RKO (cell line): ENCODE data around the gene INPP5A.

Source experiments
- DNase-seq: peaks from one replicate; pipeline ENCODE4 v3.0.0-alpha.2; 2016; ENCODE audit warnings: low spot score

INPP5A gene

DNA sequence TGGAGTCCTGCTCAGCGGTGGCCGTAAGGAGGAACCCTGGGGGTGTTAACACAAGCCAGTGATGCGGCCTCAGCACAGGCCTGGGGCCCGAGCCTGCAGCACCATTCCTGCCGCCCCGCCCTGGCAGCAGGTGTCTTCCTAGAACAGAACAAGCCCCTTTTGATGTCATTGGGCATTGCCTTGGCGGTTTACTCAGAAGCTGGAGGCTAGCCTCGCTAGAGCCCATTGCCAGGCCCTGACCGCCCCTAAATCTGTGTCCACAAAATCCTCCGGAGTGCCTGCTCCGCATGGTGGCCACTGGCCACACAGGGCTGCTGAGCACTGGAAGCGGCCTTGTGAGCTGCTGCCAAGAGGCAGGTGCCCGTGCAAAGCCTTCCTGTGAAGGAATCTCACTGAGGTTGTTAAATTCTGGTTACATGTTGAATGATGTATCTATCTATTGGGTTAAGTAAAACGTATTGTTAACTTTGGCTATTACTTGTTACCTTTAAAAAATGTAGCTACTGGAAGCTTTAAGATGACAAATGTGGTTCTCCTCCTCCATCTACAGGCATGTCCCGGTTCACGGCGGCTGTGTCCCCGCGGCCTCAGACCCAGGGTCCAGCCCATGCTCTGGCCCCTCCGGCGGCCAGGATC is 1.2 kb upstream of the INPP5A start:
- peak; percentile 54 for DNase-seq

DNA sequence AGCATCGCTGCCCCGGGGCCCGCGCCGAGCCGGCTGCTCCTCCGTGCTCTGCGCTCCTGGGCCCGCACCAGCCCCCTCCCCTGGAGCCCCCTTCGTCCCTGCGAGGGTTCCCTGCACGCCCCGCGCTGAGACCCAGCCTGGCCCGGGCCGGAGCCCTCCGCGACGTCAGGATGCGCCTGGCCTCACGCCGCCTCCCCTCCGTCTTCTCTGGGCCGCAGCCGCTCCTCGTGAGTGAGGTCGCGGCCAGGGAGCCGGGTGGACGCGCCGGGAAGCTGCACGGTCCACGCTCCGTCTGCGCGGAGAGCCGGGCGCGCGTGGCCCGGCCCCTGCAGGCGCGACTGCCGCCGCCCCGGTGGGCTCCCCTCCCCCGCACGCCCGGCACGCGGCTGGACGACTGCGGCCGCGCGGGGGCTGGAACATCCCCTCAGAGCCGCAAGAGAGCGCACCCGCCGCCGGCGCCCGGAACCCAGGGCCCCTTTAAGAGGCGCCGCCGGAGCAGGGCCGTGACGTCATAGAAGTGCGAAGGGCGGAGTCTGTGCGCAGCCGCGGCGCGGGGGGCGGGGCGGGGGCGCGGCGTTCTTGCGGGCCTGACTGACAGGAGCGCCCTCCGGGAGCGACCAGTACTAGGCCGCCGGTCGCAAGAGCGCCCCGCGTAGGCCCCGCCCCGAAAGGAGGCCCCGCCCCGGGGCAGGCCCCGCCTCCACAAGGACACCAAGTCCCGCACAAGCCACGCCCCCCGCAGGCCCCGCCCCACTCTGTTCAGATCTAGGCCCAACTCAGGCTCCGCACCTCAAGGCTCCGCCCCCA is 507 bp upstream of the INPP5A start:
- peak; percentile 97 for DNase-seq

DNA sequence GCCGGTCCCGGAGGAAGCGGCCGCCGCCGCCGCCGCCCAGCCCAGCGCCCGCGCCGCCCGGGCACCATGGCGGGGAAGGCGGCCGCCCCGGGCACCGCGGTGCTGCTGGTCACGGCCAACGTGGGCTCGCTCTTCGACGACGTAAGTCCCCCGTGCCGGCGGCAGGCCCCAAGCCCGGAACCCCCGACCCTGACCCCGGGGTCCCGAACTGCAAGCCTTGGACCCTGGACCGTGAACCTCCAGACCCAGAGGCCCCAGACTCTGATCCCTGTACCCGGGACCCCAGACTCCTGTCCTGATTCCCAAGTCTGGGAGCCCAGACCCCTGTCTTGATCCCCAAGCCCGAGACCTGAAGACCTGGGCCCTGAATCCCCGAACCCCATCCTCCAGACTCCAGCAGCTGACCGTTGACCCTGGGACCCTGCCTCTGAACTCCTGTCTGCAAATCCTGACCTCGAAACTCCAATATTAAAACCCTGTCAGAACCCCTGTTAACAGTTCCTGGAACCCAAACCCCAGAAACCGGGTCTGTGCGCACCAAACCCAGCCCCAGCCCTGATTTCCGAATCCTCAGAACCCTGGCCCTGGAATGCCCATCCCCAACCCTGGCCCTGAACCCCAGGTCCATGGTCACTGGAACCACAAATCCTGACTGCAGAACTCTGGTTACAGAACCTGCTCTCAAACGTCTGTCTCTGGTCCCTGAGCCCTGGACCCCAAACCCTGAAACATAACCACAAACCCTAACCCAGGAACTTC is 623 bp downstream of the INPP5A start:
- DNase-seq = no peak

DNA sequence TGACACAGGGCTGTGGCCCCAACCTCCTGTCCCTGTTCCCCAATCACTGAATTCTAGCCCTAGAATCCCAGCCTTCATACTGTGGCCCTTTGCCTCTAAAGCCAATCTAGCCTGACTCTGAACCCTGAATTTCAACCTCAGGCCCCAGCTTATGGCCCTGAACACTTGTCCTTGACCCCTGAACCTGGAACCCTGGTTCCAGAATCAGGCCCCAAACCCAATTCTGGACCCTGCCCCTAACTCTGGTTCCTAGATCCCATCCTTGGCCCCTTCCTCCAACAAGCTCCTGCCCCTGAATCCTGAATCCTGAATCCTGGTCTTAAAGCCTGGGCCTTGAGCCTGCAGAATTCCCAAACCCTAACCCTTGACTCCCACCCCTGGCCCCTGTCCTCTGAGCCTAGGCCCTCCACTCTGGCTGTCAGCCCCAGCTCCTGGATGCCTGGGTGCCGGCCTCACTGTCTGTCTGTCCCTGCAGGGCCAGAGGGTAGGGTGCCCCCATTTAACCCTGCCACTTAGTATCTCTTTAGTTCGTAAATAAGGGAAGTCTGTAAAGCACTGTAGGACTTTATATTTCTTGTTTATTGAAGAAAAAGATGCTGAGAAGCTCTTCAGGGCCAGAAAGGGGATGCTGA is 1.3 kb downstream of the INPP5A start:
- DNase-seq = no peak

- DNase-seq = no peak
Measured at GRCh38 chr10:132539431-132539839, 1.8 kb downstream of the INPP5A start.

DNA sequence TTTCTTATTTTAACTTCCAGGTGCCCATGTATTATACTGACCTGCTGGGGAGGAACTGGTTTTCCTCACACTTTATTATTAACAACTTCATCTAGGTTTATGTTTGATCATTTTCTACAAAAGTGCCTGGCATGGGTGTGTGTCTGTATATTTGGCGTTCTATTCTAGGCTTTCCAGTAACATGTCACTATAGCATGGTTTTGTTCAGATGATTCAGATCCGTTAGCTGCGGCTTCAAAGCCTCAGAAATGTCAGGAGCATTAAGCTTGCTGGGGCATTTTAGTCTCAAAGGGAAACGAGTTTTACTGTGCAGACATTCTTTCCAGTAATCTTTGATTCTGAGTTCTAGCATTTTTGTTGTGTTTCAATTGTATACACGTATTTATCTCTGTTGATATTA is 2.3 kb downstream of the INPP5A start:
- DNase-seq = no peak

DNA sequence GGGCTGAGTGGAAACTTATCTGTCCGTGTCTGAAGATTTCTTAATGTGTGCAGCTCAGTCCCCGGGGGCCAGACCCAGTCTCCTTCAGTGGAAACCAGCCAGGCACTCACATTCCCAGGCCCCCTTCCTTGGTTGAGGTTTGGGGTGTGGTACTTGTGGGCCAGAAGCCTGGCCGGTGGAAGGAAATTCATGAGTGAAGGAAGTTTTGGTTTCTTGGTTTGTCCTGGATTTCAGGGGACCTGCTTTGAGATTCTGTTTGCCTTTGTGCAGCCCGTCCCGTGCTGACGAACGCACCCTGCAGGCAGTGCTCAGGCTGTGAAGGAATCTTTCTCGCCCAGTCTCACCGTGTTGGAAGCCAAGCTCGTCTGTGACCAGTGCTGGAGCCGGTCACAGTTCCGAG is 2.9 kb downstream of the INPP5A start:
- DNase-seq = no peak

DNA sequence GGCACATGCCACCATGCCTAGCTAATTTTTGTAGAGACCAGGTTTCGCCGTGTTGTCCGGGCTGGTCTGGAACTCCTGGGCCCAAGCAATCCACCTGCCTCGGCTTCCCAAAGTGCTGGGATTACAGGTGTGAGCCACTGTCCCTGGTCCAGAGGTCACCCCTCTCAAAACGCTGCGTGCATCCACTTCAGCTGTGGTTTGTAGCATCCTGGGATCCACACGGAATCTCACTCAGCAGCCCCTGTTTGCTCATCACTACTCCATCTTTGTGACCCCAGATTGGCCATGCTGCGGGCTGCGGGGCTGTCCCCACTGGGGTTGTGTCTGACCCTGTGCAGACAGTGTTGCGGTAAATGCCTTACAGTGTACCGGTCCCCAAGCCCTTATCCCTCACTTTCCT is 3.5 kb downstream of the INPP5A start:
- DNase-seq = no peak

GRCh38 chr10:132541601-132542011 is 4.0 kb downstream of the INPP5A start:
- no peak for DNase-seq

DNA sequence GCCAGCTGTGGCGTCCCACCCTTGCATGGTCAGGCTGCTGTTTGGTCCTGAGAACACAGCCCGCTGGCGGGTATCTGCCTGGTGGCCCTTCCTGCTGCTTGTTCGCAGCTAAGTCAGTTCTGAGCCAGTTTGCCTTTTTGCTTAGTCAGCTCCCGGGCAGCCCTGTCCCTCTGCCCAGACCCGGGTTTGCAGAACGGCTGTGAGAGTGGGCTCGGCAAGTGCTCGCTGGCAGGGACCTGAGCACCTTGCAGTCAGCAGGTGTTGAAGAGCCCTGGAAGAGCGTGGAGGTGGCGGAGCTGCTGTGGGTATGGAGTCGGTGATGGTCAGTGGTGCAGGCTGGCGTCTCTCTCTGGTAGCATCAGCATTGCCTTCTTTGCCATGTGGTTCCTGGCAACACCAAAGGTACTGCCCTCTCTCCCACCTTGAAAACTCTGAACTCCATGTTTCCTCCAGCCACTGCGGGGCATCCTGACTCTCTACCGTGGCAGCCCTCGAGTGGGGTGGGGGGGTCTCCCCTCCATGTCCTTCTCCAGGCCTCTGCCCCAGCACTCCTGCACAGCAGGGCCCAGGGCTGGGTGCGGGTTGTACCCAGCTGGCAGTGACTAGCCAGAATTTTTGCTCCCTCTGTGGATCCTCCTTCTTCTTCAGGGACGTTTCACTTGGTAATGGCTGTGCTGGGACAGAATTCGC is 4.6 kb downstream of the INPP5A start:
- DNase-seq = no peak

DNA sequence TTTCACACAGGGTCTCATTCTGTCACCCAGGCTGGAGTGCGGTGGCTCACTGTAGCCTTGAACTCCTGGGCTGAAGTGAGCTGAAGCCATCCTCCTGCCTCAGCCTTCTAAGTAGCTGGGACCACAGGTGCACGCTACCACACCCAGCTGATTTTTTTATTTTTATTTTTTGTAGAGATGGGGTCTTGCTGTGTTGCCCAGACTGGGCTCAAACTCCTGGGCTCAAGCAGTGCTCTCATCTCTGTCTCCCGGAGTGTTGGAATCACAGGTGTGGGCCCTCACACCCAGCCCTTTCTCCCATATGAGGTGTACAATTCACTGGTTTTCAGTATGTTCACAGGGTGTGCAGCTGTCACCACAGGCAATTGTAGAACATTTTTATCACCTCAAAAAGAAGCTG is 5.2 kb downstream of the INPP5A start:
- DNase-seq = no peak

- no peak for DNase-seq
Measured at GRCh38 chr10:132543916-132544743, 6.5 kb downstream of the INPP5A start.

- no peak for DNase-seq
Measured at GRCh38 chr10:132544744-132545658, 7.4 kb downstream of the INPP5A start.

GRCh38 chr10:132545659-132546367 is 8.2 kb downstream of the INPP5A start:
- no peak for DNase-seq

GRCh38 chr10:132546567-132547420 is 9.2 kb downstream of the INPP5A start:
- no peak for DNase-seq

DNA sequence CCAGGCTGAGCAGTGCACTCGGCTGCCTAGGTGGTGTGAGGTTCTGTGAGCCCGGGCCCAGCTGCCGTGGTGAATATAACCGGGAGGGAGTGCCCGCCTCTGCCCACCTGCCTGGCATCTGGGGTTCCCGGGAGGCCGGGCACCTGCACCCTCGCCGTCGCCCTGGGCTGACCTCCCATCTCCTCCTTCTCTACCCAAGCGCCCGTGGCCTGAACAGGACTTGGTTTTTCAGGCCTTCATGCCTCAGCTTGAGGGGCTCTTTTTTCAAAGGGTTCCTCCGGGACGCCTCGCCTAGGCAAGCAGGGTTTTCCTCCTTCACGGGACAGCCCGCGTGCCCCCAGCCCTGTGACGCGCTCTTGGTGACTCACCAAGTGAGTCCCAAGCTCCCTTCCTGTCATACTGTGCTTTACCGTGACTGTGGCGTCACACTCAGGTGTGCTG is 9.9 kb downstream of the INPP5A start:
- no peak for DNase-seq

- no peak for DNase-seq
Measured at GRCh38 chr10:132548106-132548823, 10.7 kb downstream of the INPP5A start.

DNA sequence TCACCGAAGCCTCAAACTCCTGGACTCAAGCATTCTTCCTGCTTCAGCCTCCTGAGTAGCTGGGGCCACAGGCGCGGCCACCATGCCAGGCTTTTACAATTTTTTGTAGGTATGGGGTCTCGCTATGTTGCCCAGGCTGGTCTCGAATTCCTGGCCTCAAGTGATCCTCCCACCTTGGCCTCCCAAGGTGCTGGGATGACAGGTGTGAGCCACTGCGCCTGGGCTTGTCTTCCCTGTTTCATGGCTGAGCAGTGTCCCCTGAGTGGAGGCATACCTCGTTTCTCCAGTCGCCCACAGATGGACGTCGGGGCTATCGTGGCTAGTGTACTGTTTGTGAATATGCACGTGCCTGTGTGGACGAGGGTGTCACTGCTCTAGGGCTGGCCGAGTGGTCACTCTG is 11.3 kb downstream of the INPP5A start:
- DNase-seq = no peak
